Measurements from ENCODE around the gene ELK1. TPM values are rescaled to one million over a fixed set of nuclear protein-coding genes. Genes with fewer than 3 reads are reported as not detected.

Gene ELK1
- total RNA-seq, 1 donor from 2014 or later: 10.9 TPM

GRCh38 chrX:47645530-47645929 lies 4.8 kb downstream of the ELK1 start:
- no peak for DNase-seq (ENCODE audit: low read depth in 2 of 2)

- peak; percentile 59 to 65 for DNase-seq (ENCODE audit: low read depth in 2 of 2)
These were observed 5.7 kb downstream of the ELK1 start for GRCh38 chrX:47644557-47645091.

- DNase-seq (ENCODE audit: low read depth in 2 of 2): peak; percentile 63 to 71
These were observed 6.4 kb downstream of the ELK1 start for GRCh38 chrX:47643926-47644325.

- no peak for DNase-seq (ENCODE audit: low read depth in 2 of 2)
These were observed 11.5 kb downstream of the ELK1 start for GRCh38 chrX:47638816-47639215.

GRCh38 chrX:47637546-47638195 lies 12.7 kb downstream of the ELK1 start:
- DNase-seq (ENCODE audit: low read depth in 2 of 2): peak; percentile 76 to 83

GRCh38 chrX:47634871-47635575 lies 15.3 kb downstream of the ELK1 start:
- no peak for DNase-seq (ENCODE audit: low read depth in 2 of 2)

GRCh38 chrX:47633689-47634590 lies 16.4 kb downstream of the ELK1 start:
- no peak for DNase-seq (ENCODE audit: low read depth in 2 of 2)

- DNase-seq (ENCODE audit: low read depth in 2 of 2): no peak
These were observed 17.7 kb downstream of the ELK1 start for GRCh38 chrX:47632666-47633065.

- DNase-seq (ENCODE audit: low read depth in 2 of 2): no peak
These were observed 18.7 kb downstream of the ELK1 start for GRCh38 chrX:47631676-47632075.

- no peak for DNase-seq (ENCODE audit: low read depth in 2 of 2)
These were observed 20.8 kb downstream of the ELK1 start, which contains the start of gene CFP for GRCh38 chrX:47629419-47630200. CFP (minus strand) TSS chrX:47629930; CDS start chrX:47629844, 86 bp downstream.

- no peak for DNase-seq (ENCODE audit: low read depth in 2 of 2)
These were observed 21.4 kb downstream of the ELK1 start for GRCh38 chrX:47628982-47629381.

- DNase-seq (ENCODE audit: low read depth in 2 of 2): no peak
These were observed 25.0 kb downstream of the ELK1 start for GRCh38 chrX:47625365-47625764.

- peak; percentile 62 to 80 for DNase-seq (ENCODE audit: low read depth in 2 of 2)
These were observed 26.8 kb downstream of the ELK1 start for GRCh38 chrX:47623540-47624027.

- DNase-seq (ENCODE audit: low read depth in 2 of 2): no peak
These were observed 28.5 kb downstream of the ELK1 start for GRCh38 chrX:47621851-47622250.

- no peak for DNase-seq (ENCODE audit: low read depth in 2 of 2)
These were observed 30.1 kb downstream of the ELK1 start for GRCh38 chrX:47620303-47620685.

GRCh38 chrX:47619486-47620302 lies 30.7 kb downstream of the ELK1 start, which contains the start of gene SYN1:
SYN1 (minus strand) TSS chrX:47619857; CDS start chrX:47619728, 129 bp downstream.
- DNase-seq (ENCODE audit: low read depth in 2 of 2): peak; percentile 85 to 89

- DNase-seq (ENCODE audit: low read depth in 2 of 2): no peak
These were observed 31.4 kb downstream of the ELK1 start for GRCh38 chrX:47618923-47619485.

GRCh38 chrX:47614618-47615017 lies 35.7 kb downstream of the ELK1 start:
- DNase-seq (ENCODE audit: low read depth in 2 of 2): no peak

- no peak for DNase-seq (ENCODE audit: low read depth in 2 of 2)
These were observed 37.3 kb downstream of the ELK1 start for GRCh38 chrX:47613082-47613481.

Measured in lung microvascular endothelial cell (primary cell).